ENCODE data around the gene LRRC28.
A peak's percentile ranks its signal among the peaks of the same experiment; 100 is the strongest.

Gene LRRC28

DNA sequence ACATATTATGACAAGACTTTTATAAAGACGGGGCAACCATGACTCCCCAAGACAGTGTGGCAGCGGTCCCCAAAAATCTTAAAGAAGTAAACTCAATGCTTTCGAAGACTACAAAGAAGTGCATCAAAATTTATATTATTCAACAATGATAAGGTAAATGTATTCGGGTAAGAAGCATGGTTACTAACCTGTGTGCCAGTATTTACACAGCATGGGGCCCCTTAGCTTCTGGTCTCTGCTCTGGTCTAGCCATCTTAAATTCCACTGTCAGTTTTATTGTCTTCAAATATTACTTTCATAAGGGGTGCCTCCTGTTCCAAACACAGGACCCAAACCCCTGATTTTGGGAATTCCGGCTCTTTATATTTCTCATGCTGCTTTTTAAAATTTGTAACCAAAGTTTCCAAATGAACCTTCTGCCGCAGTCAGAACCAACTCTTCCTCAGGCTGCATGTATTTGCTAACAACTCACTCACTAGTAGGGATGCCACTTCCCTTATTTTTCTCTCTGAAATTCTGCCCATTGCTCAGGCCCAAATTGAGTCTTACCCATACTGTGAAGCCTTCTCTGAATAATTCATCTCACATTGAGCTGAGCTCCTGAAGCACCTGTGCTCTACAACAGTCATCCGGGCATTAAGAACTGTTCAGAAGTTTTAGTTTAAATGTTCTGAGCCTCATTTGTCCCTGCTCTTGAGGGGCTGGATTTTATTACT, 3.1 kb upstream of the LRRC28 start:
- no peak overlapping the region for H3K4me3 ChIP-seq
- H4K20me1 ChIP-seq = no peaks in the 10 kb centered on the region
- peaks cover 5% of the 10 kb centered on the region; the same call in 1 of the 2 replicates for H3K9me3 ChIP-seq
- no peak for TF ChIP-seq Cebpa-rat (IDR thresholded peaks at IDR 0.05)
- H3K27me3 ChIP-seq = no peaks in the 10 kb centered on the region; the same call in 1 of the 2 replicates
- H3K9ac ChIP-seq = no peak overlapping the region
- H3K4me1 ChIP-seq = peaks cover 13% of the 10 kb centered on the region
- H3K36me3 ChIP-seq = no peaks in the 10 kb centered on the region
- H3K4me2 ChIP-seq = no peak overlapping the region
- H3K27ac ChIP-seq = no peak overlapping the region

DNA sequence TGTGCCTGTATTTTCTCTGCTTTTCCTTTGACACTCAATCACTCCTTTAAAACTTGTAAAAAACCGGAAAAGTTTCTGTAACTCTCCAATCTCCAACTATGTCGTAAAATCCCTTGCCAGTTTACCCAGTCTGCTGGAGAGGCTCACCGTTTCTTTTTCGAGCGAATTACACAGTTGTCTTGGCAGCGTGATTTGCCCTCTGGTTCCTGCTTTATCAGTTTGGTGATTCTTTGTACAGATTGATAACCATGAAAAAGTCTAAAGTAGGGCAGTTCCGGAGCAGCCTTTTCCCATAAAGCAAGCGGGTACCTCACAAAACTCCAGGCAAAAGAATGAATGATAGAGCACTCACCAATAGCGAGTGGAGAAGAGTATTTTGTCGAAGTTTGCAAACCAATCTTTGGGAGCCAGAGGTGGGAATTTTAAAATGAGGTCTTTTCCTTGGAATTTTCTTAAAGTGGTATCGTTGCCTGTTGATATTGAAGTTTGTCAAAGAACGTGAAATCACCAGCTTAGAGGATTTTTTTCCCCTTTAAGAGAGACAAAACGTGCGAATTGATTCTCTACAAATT, 1.9 kb upstream of the LRRC28 start, which contains the start of gene TTC23:
Gene TTC23 (minus strand): TSS at position 312 of the 572 bp plus-strand sequence. CDS start 20,869 bp downstream, outside the sequence.
- Histone ChIP-seq H3K4me3 (peak within 1 kb of the TSS; percentile 85), H3K4me1 (peaks cover 20% of the 10 kb centered on the region), H3K9ac (no peak within 1 kb of the TSS), H4K20me1 (no peaks in the 10 kb centered on the region), H3K4me2 (peak within 1 kb of the TSS; percentile 74; the same call in 1 of the 2 replicates), H3K27me3 (no peaks in the 10 kb centered on the region; the same call in 1 of the 2 replicates), H3K36me3 (no peaks in the 10 kb centered on the region), H3K9me3 (peaks cover 5% of the 10 kb centered on the region; the same call in 1 of the 2 replicates), H3K27ac (no peak within 1 kb of the TSS)
- no peak for TF ChIP-seq Cebpa-rat (IDR thresholded peaks at IDR 0.05)

DNA sequence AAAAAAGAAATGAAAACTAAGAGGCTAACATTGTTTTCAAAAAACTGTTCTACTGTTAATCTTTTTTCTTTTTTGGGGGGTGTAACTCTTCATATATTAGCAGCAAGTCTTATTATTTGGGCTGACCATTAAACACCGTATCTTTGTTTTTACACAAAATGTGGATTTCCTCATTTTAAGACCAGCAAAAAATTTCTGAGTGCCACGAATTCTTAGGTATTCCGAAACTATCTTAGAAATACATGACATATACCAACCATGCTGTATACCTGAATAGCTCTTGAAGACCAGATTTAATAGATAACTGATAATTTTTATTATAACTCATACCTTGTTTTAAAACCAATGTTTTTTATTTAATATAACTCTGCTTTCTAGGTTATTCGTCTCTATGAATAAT, 1.3 kb upstream of the LRRC28 start:
- no peak overlapping the region for H3K9ac ChIP-seq
- peaks cover 5% of the 10 kb centered on the region; the same call in 1 of the 2 replicates for H3K9me3 ChIP-seq
- no peak overlapping the region for H3K27ac ChIP-seq
- no peaks in the 10 kb centered on the region for H4K20me1 ChIP-seq
- peaks cover 20% of the 10 kb centered on the region for H3K4me1 ChIP-seq
- no peaks in the 10 kb centered on the region; the same call in 1 of the 2 replicates for H3K27me3 ChIP-seq
- H3K36me3 ChIP-seq = no peaks in the 10 kb centered on the region
- TF ChIP-seq Cebpa-rat (IDR thresholded peaks at IDR 0.05) = no peak
- no peak overlapping the region for H3K4me2 ChIP-seq
- H3K4me3 ChIP-seq = no peak overlapping the region

GRCh38 chr15:99250494-99250856, 806 bp upstream of the LRRC28 start:
- Histone ChIP-seq H3K36me3 (no peaks in the 10 kb centered on the region), H3K4me2 (peak overlapping the region; percentile 74), H3K4me3 (peak overlapping the region; percentile 85), H3K27ac (peak overlapping the region; percentile 64), H3K9ac (peak overlapping the region; percentile 60; the same call in 1 of the 2 replicates), H4K20me1 (no peaks in the 10 kb centered on the region), H3K27me3 (no peaks in the 10 kb centered on the region; the same call in 1 of the 2 replicates), H3K9me3 (peaks cover 5% of the 10 kb centered on the region; the same call in 1 of the 2 replicates), H3K4me1 (peaks cover 20% of the 10 kb centered on the region)
- TF ChIP-seq Cebpa-rat (IDR thresholded peaks at IDR 0.05) = no peak

DNA sequence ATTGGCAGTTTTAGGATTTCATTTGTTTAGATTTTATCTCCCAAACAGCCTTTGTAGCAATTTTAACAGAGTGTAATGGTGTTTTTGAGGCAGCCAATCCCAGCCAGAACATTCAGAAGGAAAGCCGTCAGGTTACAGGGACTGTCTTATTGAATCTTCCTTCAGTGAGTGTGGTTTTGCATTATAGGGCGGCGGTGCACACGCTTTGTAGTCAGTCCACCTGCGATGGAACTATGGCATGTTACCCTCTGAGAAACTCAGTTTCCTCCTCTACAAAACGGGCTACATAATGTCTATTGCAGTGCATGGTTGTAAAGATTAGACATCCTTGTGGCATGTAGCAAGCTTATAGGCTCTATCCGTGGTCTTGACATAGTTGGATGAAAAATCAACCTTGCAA, 1.0 kb downstream of the LRRC28 start:
- Histone ChIP-seq H3K27ac (no peak overlapping the region), H3K4me3 (peak overlapping the region; percentile 85)

GRCh38 chr15:99253381-99254090, 2.3 kb downstream of the LRRC28 start:
- H3K4me2 ChIP-seq = peak overlapping the region; percentile 87; the same call in 1 of the 2 replicates
- no peak overlapping the region for H3K4me3 ChIP-seq

More for the DNA sequence above, 1.0 kb downstream of the LRRC28 start:
- Histone ChIP-seq H3K4me2 (peak overlapping the region; percentile 87), H3K9me3 (peaks cover 5% of the 10 kb centered on the region; the same call in 1 of the 2 replicates), H3K9ac (peak overlapping the region; percentile 87), H3K4me1 (peaks cover 20% of the 10 kb centered on the region), H4K20me1 (no peaks in the 10 kb centered on the region), H3K36me3 (peaks cover 6% of the 10 kb centered on the region), H3K27me3 (no peaks in the 10 kb centered on the region; the same call in 1 of the 2 replicates)
- no peak for TF ChIP-seq Cebpa-rat (IDR thresholded peaks at IDR 0.05)

DNA sequence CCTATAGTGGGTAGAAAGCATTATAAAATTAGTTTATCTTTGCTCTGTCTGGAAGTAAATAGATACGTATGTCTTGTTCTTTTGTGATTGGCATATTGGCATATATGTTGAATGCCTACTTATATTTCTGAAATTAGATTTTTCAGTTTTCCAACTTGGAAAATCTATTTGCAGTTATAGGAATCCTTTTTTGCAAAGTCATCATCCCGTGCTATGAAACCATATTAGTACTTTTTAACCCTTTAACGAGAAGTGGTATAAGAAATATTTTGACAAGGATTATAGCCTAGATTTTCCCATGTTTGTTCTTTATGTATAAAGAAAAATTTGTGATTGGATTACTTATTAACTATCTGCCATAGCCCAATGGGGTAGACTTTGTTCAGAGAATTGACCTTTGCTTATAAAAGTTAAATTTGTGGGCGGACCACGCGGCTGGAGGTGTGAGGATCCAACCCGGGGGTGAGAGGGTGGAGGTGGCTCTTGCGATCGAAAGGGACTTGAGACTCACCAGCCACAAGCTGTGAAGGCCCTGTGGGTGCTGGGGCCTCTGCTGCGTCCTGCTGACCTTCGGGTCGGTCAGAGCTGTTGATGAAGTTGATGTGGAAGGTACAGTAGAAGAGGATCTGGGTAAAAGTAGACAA, 5.9 kb downstream of the LRRC28 start:
- Histone ChIP-seq H3K4me2 (no peak overlapping the region), H3K4me3 (no peak overlapping the region), H3K9ac (no peak overlapping the region), H3K27ac (no peak overlapping the region), H3K36me3 (peaks cover 10% of the 10 kb centered on the region), H3K9me3 (no peaks in the 10 kb centered on the region), H4K20me1 (no peaks in the 10 kb centered on the region), H3K27me3 (no peaks in the 10 kb centered on the region), H3K4me1 (peaks cover 17% of the 10 kb centered on the region)
- no peak for TF ChIP-seq Cebpa-rat (IDR thresholded peaks at IDR 0.05)

More at GRCh38 chr15:99253381-99254090, 2.3 kb downstream of the LRRC28 start:
- peaks cover 20% of the 10 kb centered on the region for H3K4me1 ChIP-seq
- peaks cover 5% of the 10 kb centered on the region; the same call in 1 of the 2 replicates for H3K9me3 ChIP-seq
- H3K27me3 ChIP-seq = no peaks in the 10 kb centered on the region; the same call in 1 of the 2 replicates
- H3K36me3 ChIP-seq = peaks cover 10% of the 10 kb centered on the region
- H4K20me1 ChIP-seq = no peaks in the 10 kb centered on the region
- H3K27ac ChIP-seq = no peak overlapping the region
- no peak overlapping the region for H3K9ac ChIP-seq
- TF ChIP-seq Cebpa-rat (IDR thresholded peaks at IDR 0.05) = no peak

GRCh38 chr15:99264125-99264524, 12.8 kb downstream of the LRRC28 start:
- Histone ChIP-seq H4K20me1 (no peaks in the 10 kb centered on the region), H3K4me2 (no peak overlapping the region), H3K27me3 (no peaks in the 10 kb centered on the region), H3K9ac (no peak overlapping the region), H3K9me3 (no peaks in the 10 kb centered on the region), H3K4me1 (no peaks in the 10 kb centered on the region; the same call in 1 of the 2 replicates), H3K36me3 (no peaks in the 10 kb centered on the region), H3K27ac (no peak overlapping the region), H3K4me3 (no peak overlapping the region)
- TF ChIP-seq Cebpa-rat (IDR thresholded peaks at IDR 0.05) = no peak

- no peaks in the 10 kb centered on the region for H3K9me3 ChIP-seq
- TF ChIP-seq Cebpa-rat (IDR thresholded peaks at IDR 0.05) = no peak
- no peak overlapping the region for H3K4me3 ChIP-seq
- no peaks in the 10 kb centered on the region; the same call in 1 of the 2 replicates for H3K4me1 ChIP-seq
- no peaks in the 10 kb centered on the region for H3K36me3 ChIP-seq
- H3K27me3 ChIP-seq = no peaks in the 10 kb centered on the region
- no peak overlapping the region for H3K4me2 ChIP-seq
- no peak overlapping the region for H3K9ac ChIP-seq
- no peaks in the 10 kb centered on the region for H4K20me1 ChIP-seq
- no peak overlapping the region for H3K27ac ChIP-seq
These were observed 14.3 kb downstream of the LRRC28 start for GRCh38 chr15:99265541-99266070.

Measured in BLaER1 (cell line).